Fibroblast of mammary gland (primary cell): ENCODE data around the gene KCNAB3.

Experiments
- DNase-seq: peaks from one replicate; pipeline ENCODE4 v3.0.0-alpha.2; 2010; ENCODE audit warnings: low read depth
- H3K4me3 ChIP-seq: 2 replicates; pipeline ENCODE4 v1.5.1; 2011; ENCODE audit warnings: low read depth, mild to moderate bottlenecking, low read length, moderate library complexity; ENCODE audit not compliant: control insufficient read depth
- TF ChIP-seq, protein P1 (sequence below): conservative IDR thresholded peaks from 2 replicates; pipeline ENCODE4 v1.5.1; 2011; ENCODE audit warnings: low read depth, low read length, inconsistent platforms; ENCODE audit not compliant: control insufficient read depth, insufficient read depth

Gene KCNAB3

DNA sequence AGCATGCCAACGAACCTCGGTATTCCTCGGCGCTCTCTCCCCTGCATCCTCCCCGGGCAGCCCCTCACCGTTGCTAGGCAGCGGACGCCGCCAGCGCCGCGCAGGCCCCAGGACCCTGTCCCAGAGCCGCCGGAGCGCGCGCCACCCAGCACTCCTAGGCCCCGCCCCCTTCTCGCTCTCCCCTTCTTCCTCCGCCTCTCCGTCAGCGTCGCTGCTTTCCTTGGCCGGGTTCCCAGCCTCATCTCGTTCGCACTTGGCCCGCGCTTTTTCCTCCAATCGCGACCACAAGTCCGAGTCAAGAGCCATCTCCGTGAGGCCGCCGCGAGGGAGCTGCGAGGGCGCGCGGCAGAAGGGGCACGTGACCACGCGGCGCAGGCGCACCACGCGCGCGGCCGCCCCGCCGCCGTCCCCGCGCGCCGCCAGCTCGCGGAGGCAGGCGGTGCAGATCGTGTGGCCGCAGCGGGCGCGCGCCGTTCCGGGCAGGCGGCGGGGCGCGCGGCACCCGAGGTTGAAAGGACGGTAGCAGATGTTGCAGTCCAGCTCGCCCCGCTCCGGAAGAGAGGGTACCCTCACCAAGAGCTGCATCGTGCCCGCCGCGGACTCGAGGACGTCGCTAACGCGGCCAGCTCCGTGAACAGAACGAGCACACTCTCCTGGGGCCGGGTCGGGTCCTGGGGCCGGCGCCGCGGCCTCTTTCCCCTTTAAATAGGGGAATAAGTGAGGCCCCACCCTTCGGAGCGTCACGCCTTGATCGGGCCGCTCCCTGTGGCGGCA lies 13.9 kb downstream of the KCNAB3 start, which contains the start of gene RNF227:
Gene RNF227, minus strand, starts transcription at position 679 of the 774 bp plus-strand sequence. Its CDS starts 94 bp downstream, at position 585.
- peak; percentile 96 for DNase-seq
- TF ChIP-seq, protein P1, sequence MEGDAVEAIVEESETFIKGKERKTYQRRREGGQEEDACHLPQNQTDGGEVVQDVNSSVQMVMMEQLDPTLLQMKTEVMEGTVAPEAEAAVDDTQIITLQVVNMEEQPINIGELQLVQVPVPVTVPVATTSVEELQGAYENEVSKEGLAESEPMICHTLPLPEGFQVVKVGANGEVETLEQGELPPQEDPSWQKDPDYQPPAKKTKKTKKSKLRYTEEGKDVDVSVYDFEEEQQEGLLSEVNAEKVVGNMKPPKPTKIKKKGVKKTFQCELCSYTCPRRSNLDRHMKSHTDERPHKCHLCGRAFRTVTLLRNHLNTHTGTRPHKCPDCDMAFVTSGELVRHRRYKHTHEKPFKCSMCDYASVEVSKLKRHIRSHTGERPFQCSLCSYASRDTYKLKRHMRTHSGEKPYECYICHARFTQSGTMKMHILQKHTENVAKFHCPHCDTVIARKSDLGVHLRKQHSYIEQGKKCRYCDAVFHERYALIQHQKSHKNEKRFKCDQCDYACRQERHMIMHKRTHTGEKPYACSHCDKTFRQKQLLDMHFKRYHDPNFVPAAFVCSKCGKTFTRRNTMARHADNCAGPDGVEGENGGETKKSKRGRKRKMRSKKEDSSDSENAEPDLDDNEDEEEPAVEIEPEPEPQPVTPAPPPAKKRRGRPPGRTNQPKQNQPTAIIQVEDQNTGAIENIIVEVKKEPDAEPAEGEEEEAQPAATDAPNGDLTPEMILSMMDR = no peak
- peak within 1 kb of the TSS; percentile 61 for H3K4me3 ChIP-seq

DNA sequence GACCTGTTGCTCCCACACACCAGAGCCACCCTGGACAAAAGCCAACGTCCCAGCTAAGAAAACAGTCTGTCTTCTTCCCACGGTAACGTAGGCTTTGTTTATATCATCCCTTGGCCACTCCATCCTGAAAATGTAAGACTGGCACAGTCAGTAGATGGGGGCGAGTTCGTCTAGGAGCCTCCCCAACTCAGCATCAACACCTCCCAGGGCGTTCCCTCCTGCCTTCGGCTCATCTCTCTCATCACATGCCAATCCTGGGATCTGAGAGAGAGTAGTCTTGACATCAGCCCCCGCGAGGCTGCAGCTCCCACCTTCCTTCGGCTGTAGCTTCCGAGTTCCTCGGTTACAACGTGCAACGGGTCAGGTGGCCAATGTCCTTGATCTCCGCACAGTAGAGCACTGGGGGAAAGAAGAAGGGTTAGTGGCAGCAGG lies 14.5 kb downstream of the KCNAB3 start:
- TF ChIP-seq, protein P1 = no peak
- peak overlapping the region; percentile 61 for H3K4me3 ChIP-seq
- DNase-seq = peak; percentile 78

DNA sequence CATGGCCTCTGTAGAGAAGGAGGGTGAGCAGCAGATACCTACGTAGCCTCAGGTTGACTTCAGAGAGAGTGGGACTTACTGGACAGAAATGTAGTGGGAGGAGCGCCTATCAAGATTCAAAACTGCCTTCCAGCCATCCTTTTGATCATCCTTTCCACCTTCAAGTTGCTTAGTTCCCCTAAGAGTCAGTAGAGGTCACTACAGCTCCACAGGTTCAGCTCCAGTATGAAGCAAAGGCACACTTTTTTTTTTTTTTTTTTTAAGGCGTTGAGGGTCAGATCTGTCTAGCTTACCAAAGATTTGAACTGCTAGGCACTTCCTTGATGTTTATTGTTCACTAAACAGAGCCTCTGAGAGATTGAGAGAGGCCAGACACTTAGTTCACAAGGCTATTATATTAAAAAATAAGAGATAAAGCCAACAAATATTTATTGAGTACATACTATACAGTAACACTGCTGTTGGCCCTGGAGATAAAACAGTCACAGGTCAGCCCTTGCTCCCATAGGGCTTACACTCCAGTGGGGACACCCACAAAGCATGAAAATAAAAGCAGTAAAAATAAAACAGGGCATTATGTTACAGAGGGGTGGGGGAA lies 16.6 kb downstream of the KCNAB3 start:
- TF ChIP-seq, protein P1 = peak; percentile 91
- DNase-seq = peak; percentile 86
- no peak overlapping the region for H3K4me3 ChIP-seq

DNA sequence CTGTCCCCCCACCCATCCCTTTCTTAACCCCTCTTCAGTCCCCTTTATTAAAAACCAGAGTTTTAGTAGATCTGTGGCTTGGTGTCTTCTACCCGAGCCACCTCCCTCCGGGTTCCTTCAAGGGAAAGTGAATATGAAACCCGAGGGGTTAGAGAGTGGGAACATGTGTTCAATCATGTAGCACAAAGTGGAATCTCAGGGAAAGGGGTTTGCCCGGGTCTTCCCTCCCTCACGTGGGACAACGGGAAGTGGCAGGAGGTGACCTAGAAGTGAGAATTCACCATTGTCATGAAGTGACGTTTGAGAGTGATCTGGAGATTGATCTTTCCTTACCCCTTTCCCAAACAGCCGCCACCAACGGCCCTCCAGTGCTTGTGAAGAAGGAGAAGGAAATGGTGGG lies 18.5 kb downstream of the KCNAB3 start:
- no peak overlapping the region for H3K4me3 ChIP-seq
- TF ChIP-seq, protein P1 = no peak
- DNase-seq = no peak

DNA sequence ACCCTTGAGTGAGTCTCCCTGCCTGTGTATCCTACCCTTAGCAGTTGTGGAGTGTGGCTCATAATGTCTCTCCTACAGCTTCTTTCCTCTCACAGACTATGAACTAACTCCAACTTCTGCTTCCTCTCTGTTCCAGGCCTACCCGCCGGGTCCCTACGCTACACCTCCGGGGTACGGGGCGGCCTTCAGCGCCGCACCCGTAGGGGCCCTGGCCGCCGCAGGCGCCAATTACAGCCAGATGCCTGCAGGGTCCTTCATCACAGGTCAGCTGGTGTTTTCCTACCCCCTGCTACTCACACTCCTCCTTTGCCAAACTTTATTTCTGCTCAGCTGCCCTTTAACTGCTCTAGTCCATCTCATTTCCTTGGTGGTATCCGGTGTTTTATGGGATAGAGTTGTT lies 18.9 kb downstream of the KCNAB3 start:
- H3K4me3 ChIP-seq = no peak overlapping the region
- TF ChIP-seq, protein P1 = no peak
- no peak for DNase-seq

DNA sequence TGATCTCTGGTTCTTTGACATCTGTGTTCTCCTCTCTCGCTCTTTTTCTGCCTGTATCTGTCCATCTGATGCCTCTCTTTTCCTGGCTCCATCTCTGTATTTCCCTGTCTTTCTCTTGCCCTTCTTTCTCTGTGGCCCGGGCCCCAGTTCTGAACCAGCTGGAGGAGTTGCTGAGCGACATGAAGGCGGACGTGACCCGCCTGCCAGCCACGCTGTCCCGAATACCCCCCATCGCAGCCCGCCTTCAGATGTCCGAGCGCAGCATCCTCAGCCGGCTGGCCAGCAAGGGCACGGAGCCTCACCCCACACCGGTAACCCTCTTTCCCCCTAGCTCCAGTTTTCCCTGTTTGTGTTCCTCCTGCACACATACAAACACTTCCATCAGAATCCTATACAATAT lies 19.4 kb downstream of the KCNAB3 start:
- TF ChIP-seq, protein P1 = no peak
- no peak overlapping the region for H3K4me3 ChIP-seq
- DNase-seq = no peak

DNA sequence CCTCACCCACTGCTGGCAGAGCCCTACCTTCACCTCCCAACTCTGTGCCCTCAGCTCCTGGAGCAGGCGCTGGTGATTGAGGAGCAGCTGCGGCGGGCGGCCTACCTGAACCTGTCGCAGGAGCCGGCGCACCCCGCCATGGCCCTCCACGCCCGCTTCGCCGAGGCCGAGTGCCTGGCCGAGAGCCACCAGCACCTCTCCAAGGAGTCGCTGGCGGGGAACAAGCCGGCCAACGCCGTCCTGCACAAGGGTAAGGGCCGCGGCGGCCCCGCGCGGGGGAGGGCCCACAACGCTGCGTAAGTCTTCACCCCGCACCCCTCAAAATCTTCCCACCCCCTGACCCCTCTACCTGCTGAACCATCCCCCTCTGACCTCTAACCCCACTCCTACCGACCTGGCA lies 20.6 kb downstream of the KCNAB3 start:
- DNase-seq = no peak
- TF ChIP-seq, protein P1 = no peak

More for the DNA sequence above, 20.6 kb downstream of the KCNAB3 start:
- no peak overlapping the region for H3K4me3 ChIP-seq
